PFSK-1 (cell line): Measurements from ENCODE around the gene SATL1.

Experiments
- FOXP2 ChIP-seq: optimal IDR thresholded peaks from 2 replicates; pipeline ENCODE3; 2011; ENCODE audit warnings: borderline replicate concordance, control low read depth, inconsistent platforms; ENCODE audit not compliant: insufficient read depth; ENCODE audit errors: extremely low read length, extremely low read depth
- POLR2AphosphoS5 ChIP-seq: IDR thresholded peaks from 2 replicates; pipeline ENCODE4 v1.6.1; 2012; ENCODE audit warnings: low read depth, mild to moderate bottlenecking, control low read depth, low read length, moderate library complexity
- REST ChIP-seq, 2 experiments: IDR thresholded peaks; 2 replicates each; pipeline versions ENCODE4 v1.6.1 to v1.8.0; 2011 to 2012; ENCODE audit warnings: low read depth in 2 of 2, low read length in 2 of 2, control low read depth in 1 of 2, inconsistent platforms in 1 of 2, mild to moderate bottlenecking in 1 of 2, moderate library complexity in 1 of 2; ENCODE audit not compliant: insufficient read depth in 1 of 2
- SIN3A ChIP-seq: IDR thresholded peaks from 2 replicates; pipeline ENCODE4 v1.6.1; 2012; ENCODE audit warnings: mild to moderate bottlenecking, low read length, moderate library complexity, borderline replicate concordance; ENCODE audit not compliant: insufficient read depth
- TAF1 ChIP-seq: IDR thresholded peaks from 2 replicates; pipeline ENCODE4 v1.6.1; 2012; ENCODE audit warnings: low read length, control low read depth, borderline replicate concordance; ENCODE audit not compliant: insufficient read depth

DNA sequence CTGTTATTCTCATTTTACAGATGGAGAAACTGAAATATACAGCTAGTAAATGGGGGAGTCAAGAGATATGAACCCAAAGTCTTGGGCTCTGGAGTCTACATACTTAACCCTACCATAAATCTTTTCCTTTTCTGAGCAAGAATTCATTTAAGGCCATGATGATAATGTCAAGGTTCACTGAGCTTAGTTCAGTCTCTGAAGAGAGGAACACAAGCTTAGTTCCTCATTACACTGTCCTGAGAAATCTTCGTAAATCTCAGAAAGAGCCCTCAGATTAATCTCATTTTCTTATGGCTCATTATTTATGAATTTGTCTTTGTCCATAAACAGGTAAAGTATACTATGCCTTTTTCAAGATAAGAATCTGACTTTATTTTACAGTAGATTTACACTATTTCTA lies 104.2 kb downstream of the SATL1 start:
- TF ChIP-seq POLR2AphosphoS5 (no peak), SIN3A (no peak), REST (IDR thresholded peaks at IDR 0.05; ENCODE audit: insufficient read depth in 1 of 2, low read depth in 2 of 2, low read length in 2 of 2) (no peak), TAF1 (no peak), FOXP2 (no peak)
